ENCODE results near the gene CYTH1. TPM values are rescaled to one million over a fixed set of nuclear protein-coding genes. Genes with fewer than 3 reads are reported as not detected.

Gene CYTH1
- total RNA-seq, 1 donor from 2014 or later = 25.0 TPM

- Histone ChIP-seq H3K4me3 (ENCODE audit: insufficient read depth, low read depth, low read length) (no peak overlapping the region), H3K36me3 (ENCODE audit: insufficient read depth, low read length) (no peaks in the 10 kb centered on the region), H3K27ac (ENCODE audit: low read depth, low read length) (no peak overlapping the region), H3K79me2 (ENCODE audit: insufficient read depth, low read length) (peaks cover 57% of the 10 kb centered on the region), H4K20me1 (ENCODE audit: insufficient read depth, low read length) (peaks cover 68% of the 10 kb centered on the region), H3K4me1 (ENCODE audit: insufficient read depth, low read length) (peaks cover 23% of the 10 kb centered on the region), H3K9ac (ENCODE audit: low read length) (no peak overlapping the region), H3K9me3 (ENCODE audit: insufficient read depth, low read depth, low read length) (no peaks in the 10 kb centered on the region), H3K4me2 (ENCODE audit: low read length) (no peak overlapping the region), H2AFZ (ENCODE audit: low read depth, low read length) (no peak overlapping the region), H3K27me3 (ENCODE audit: insufficient read depth, low read length) (no peaks in the 10 kb centered on the region)
- no peaks in the 10 kb centered on the region for H3K27me3 Mint-ChIP-seq (ENCODE audit: low read depth, unreplicated experiment)
- FAIRE-seq (no peak), DNase-seq (ENCODE audit: low read depth) (no peak)
- TF ChIP-seq EZH2 (IDR thresholded peaks at IDR 0.05; ENCODE audit: insufficient read depth, low read length) (no peak), CTCF (IDR thresholded peaks at IDR 0.05; ENCODE audit: insufficient read depth, low read depth, low read length) (no peak)
- H3K36me3 Mint-ChIP-seq (ENCODE audit: low read depth, unreplicated experiment) = no peaks in the 10 kb centered on the region
- H3K9me3 Mint-ChIP-seq (ENCODE audit: unreplicated experiment) = no peaks in the 10 kb centered on the region
- H3K4me1 Mint-ChIP-seq (ENCODE audit: low read depth, unreplicated experiment) = peaks cover 38% of the 10 kb centered on the region
- no peak overlapping the region for H3K4me3 Mint-ChIP-seq (ENCODE audit: unreplicated experiment)
- H3K27ac Mint-ChIP-seq (ENCODE audit: unreplicated experiment) = no peak overlapping the region
Measured at GRCh38 chr17:78718575-78719208, 63.4 kb downstream of the CYTH1 start.

- Mint-ChIP-seq H3K27me3 (ENCODE audit: low read depth, unreplicated experiment) (no peaks in the 10 kb centered on the region), H3K4me3 (ENCODE audit: unreplicated experiment) (peak overlapping the region; percentile 64), H3K4me1 (ENCODE audit: low read depth, unreplicated experiment) (peaks cover 28% of the 10 kb centered on the region), H3K27ac (ENCODE audit: unreplicated experiment) (peak overlapping the region; percentile 2), H3K36me3 (ENCODE audit: low read depth, unreplicated experiment) (no peaks in the 10 kb centered on the region), H3K9me3 (ENCODE audit: unreplicated experiment) (no peaks in the 10 kb centered on the region)
- TF ChIP-seq CTCF (IDR thresholded peaks at IDR 0.05; ENCODE audit: insufficient read depth, low read depth, low read length) (no peak), EZH2 (IDR thresholded peaks at IDR 0.05; ENCODE audit: insufficient read depth, low read length) (no peak)
- peaks cover 56% of the 10 kb centered on the region for H4K20me1 ChIP-seq (ENCODE audit: insufficient read depth, low read length)
- H3K36me3 ChIP-seq (ENCODE audit: insufficient read depth, low read length) = no peaks in the 10 kb centered on the region
- no peaks in the 10 kb centered on the region for H3K27me3 ChIP-seq (ENCODE audit: insufficient read depth, low read length)
- peaks cover 52% of the 10 kb centered on the region for H3K79me2 ChIP-seq (ENCODE audit: insufficient read depth, low read length)
- H3K9ac ChIP-seq (ENCODE audit: low read length) = peak overlapping the region; percentile 58
- H3K4me2 ChIP-seq (ENCODE audit: low read length) = peak overlapping the region; percentile 88
- peaks cover 15% of the 10 kb centered on the region for H3K4me1 ChIP-seq (ENCODE audit: insufficient read depth, low read length)
- FAIRE-seq (no peak), DNase-seq (ENCODE audit: low read depth) (peak; percentile 32)
- H3K27ac ChIP-seq (ENCODE audit: low read depth, low read length) = no peak overlapping the region
- H3K9me3 ChIP-seq (ENCODE audit: insufficient read depth, low read depth, low read length) = no peaks in the 10 kb centered on the region
- H3K4me3 ChIP-seq (ENCODE audit: insufficient read depth, low read depth, low read length) = peak overlapping the region; percentile 58
- peak overlapping the region; percentile 52 for H2AFZ ChIP-seq (ENCODE audit: low read depth, low read length)
Measured at GRCh38 chr17:78717431-78717980, 64.6 kb downstream of the CYTH1 start.

- no peak overlapping the region for H3K27ac Mint-ChIP-seq (ENCODE audit: unreplicated experiment)
- no peaks in the 10 kb centered on the region for H3K36me3 Mint-ChIP-seq (ENCODE audit: low read depth, unreplicated experiment)
- peak overlapping the region; percentile 88 for H3K4me2 ChIP-seq (ENCODE audit: low read length)
- peaks cover 50% of the 10 kb centered on the region for H4K20me1 ChIP-seq (ENCODE audit: insufficient read depth, low read length)
- H3K27ac ChIP-seq (ENCODE audit: low read depth, low read length) = no peak overlapping the region
- H3K36me3 ChIP-seq (ENCODE audit: insufficient read depth, low read length) = no peaks in the 10 kb centered on the region
- FAIRE-seq = no peak
- peaks cover 15% of the 10 kb centered on the region for H3K4me1 ChIP-seq (ENCODE audit: insufficient read depth, low read length)
- H3K4me3 ChIP-seq (ENCODE audit: insufficient read depth, low read depth, low read length) = peak overlapping the region; percentile 58
- no peak for DNase-seq (ENCODE audit: low read depth)
- H3K27me3 ChIP-seq (ENCODE audit: insufficient read depth, low read length) = no peaks in the 10 kb centered on the region
- H3K9ac ChIP-seq (ENCODE audit: low read length) = peak overlapping the region; percentile 58
- H3K9me3 ChIP-seq (ENCODE audit: insufficient read depth, low read depth, low read length) = no peaks in the 10 kb centered on the region
- H3K9me3 Mint-ChIP-seq (ENCODE audit: unreplicated experiment) = no peaks in the 10 kb centered on the region
- peak overlapping the region; percentile 64 for H3K4me3 Mint-ChIP-seq (ENCODE audit: unreplicated experiment)
- peaks cover 23% of the 10 kb centered on the region for H3K4me1 Mint-ChIP-seq (ENCODE audit: low read depth, unreplicated experiment)
- peak overlapping the region; percentile 52 for H2AFZ ChIP-seq (ENCODE audit: low read depth, low read length)
- TF ChIP-seq CTCF (IDR thresholded peaks at IDR 0.05; ENCODE audit: insufficient read depth, low read depth, low read length) = no peak
- no peak for TF ChIP-seq EZH2 (IDR thresholded peaks at IDR 0.05; ENCODE audit: insufficient read depth, low read length)
- peaks cover 46% of the 10 kb centered on the region for H3K79me2 ChIP-seq (ENCODE audit: insufficient read depth, low read length)
- no peaks in the 10 kb centered on the region for H3K27me3 Mint-ChIP-seq (ENCODE audit: low read depth, unreplicated experiment)
Measured at GRCh38 chr17:78716814-78717393, 65.2 kb downstream of the CYTH1 start.

Data from astrocyte (in vitro differentiated cells and primary cell).